WTC11 (cell line): ENCODE results near the gene CCDC57.

Experiments used
- CREM ChIP-seq: sonication (generic); formaldehyde crosslinking; IDR thresholded peaks from 2 replicates; pipeline ENCODE4 v1.8.1; 2022; ENCODE audit warnings: mild to moderate bottlenecking, missing genetic modification reagents, moderate library complexity
- CTCF ChIP-seq: fragments of 200-600 bp; IDR thresholded peaks from 2 replicates; pipeline ENCODE4 v1.8.0; 2022; ENCODE audit warnings: antibody characterized with exemption
- E2F1 ChIP-seq: sonication (generic); formaldehyde crosslinking; IDR thresholded peaks from 2 replicates; pipeline ENCODE4 v1.8.0; 2022; ENCODE audit warnings: mild to moderate bottlenecking, missing genetic modification reagents
- NR3C1 ChIP-seq: sonication (generic); formaldehyde crosslinking; conservative IDR thresholded peaks from 2 replicates; pipeline ENCODE4 v1.8.1; 2023; ENCODE audit warnings: low read depth, mild to moderate bottlenecking, missing genetic modification reagents
- TCF7 ChIP-seq: sonication (generic); formaldehyde crosslinking; IDR thresholded peaks from 2 replicates; pipeline ENCODE4 v1.8.0; 2022; ENCODE audit warnings: mild to moderate bottlenecking, low read depth, missing genetic modification reagents, moderate library complexity
- ZNF263 ChIP-seq: sonication (generic); formaldehyde crosslinking; IDR thresholded peaks from 2 replicates; pipeline ENCODE4 v1.8.1; 2022; ENCODE audit warnings: low read depth, mild to moderate bottlenecking, moderate library complexity, missing genetic modification reagents
- ZNF512 ChIP-seq: sonication (generic); formaldehyde crosslinking; IDR thresholded peaks from 2 replicates; pipeline ENCODE4 v1.8.1; 2022; ENCODE audit warnings: missing genetic modification reagents, borderline replicate concordance

DNA sequence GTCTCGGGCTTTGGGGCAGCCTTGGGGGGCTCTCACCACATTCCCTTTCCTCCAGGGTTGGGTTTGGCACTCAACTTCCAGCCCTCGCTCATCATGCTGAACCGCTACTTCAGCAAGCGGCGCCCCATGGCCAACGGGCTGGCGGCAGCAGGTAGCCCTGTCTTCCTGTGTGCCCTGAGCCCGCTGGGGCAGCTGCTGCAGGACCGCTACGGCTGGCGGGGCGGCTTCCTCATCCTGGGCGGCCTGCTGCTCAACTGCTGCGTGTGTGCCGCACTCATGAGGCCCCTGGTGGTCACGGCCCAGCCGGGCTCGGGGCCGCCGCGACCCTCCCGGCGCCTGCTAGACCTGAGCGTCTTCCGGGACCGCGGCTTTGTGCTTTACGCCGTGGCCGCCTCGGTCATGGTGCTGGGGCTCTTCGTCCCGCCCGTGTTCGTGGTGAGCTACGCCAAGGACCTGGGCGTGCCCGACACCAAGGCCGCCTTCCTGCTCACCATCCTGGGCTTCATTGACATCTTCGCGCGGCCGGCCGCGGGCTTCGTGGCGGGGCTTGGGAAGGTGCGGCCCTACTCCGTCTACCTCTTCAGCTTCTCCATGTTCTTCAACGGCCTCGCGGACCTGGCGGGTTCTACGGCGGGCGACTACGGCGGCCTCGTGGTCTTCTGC, 24.6 kb upstream of the CCDC57 start:
- TF ChIP-seq ZNF512 (CRISPR knock-in tag) (no peak), E2F1 (CRISPR knock-in tag) (no peak), NR3C1 (no peak), TCF7 (CRISPR knock-in tag) (no peak), CTCF (no peak), CREM (no peak), ZNF263 (CRISPR knock-in tag) (no peak)
